SU-DHL-6 (cell line): ENCODE data around the gene ZNF785.

Experiments
- H2AFZ ChIP-seq: fragments of 200-600 bp; sonication (generic); 2 replicates; pipeline ENCODE4 v1.6.1; 2014; ENCODE audit warnings: low read depth, mild to moderate bottlenecking, moderate library complexity, mixed read lengths, antibody characterized with exemption, low read length; ENCODE audit not compliant: severe bottlenecking
- H3F3A ChIP-seq: fragments of 200-600 bp; shearing (Covaris generic); 2 replicates; pipeline ENCODE4 v1.6.0; 2016; ENCODE audit warnings: antibody characterized with exemption, mild to moderate bottlenecking; ENCODE audit not compliant: insufficient read depth
- H3K27ac ChIP-seq: fragments of 200-600 bp; sonication (generic); 2 replicates; pipeline ENCODE4 v1.5.1; 2016; ENCODE audit warnings: low read depth, mild to moderate bottlenecking, low read length, moderate library complexity, mixed read lengths
- H3K27me3 ChIP-seq: fragments of 200-600 bp; sonication (generic), shearing (Covaris generic); 2 replicates; pipeline ENCODE4 v1.6.0; 2014; ENCODE audit warnings: mild to moderate bottlenecking, low read length
- H3K36me3 ChIP-seq: fragments of 200-600 bp; sonication (generic); 2 replicates; pipeline ENCODE4 v1.6.1; 2014; ENCODE audit warnings: mild to moderate bottlenecking, low read length, mixed read lengths
- H3K4me2 ChIP-seq: fragments of 300-600, 200-600 bp; shearing (Covaris generic), sonication (generic); 2 replicates; pipeline ENCODE4 v1.6.0; 2014; ENCODE audit warnings: low read length, low read depth, mild to moderate bottlenecking; ENCODE audit not compliant: poor library complexity, severe bottlenecking
- H3K4me3 ChIP-seq: fragments of 200-600 bp; sonication (generic); 2 replicates; pipeline ENCODE4 v1.5.1; 2014; ENCODE audit warnings: antibody characterized with exemption, low read length, mild to moderate bottlenecking, mixed read lengths; ENCODE audit not compliant: insufficient read depth, poor library complexity, severe bottlenecking
- H3K79me2 ChIP-seq: fragments of 200-600 bp; sonication (generic); 2 replicates; pipeline ENCODE4 v1.6.1; 2014; ENCODE audit warnings: mild to moderate bottlenecking, low read length, moderate library complexity; ENCODE audit not compliant: insufficient read depth
- H3K9ac ChIP-seq: fragments of 200-600 bp; sonication (generic); 2 replicates; pipeline ENCODE4 v1.7.0; 2014; ENCODE audit warnings: mild to moderate bottlenecking, low read length
- H3K9me2 ChIP-seq: fragments of 200-600 bp; sonication (generic); replicated peaks from 2 replicates; pipeline ENCODE4 v1.6.1; 2014; ENCODE audit warnings: low read length; ENCODE audit not compliant: insufficient read depth
- H3K9me3 ChIP-seq: fragments of 200-600 bp; sonication (generic); 2 replicates; pipeline ENCODE4 v1.6.1; 2014; ENCODE audit warnings: low read length, mixed read lengths; ENCODE audit not compliant: insufficient read depth
- H4K20me1 ChIP-seq: fragments of 200-600 bp; sonication (generic); 2 replicates; pipeline ENCODE4 v1.6.1; 2014; ENCODE audit warnings: low read depth, mild to moderate bottlenecking, antibody characterized with exemption, low read length, moderate library complexity, mixed read lengths
- CTCF ChIP-seq: fragments of 200-600 bp; sonication (generic); IDR thresholded peaks from one replicate; pipeline ENCODE4 v1.5.1; 2017; ENCODE audit warnings: antibody characterized with exemption, mild to moderate bottlenecking, low read length, moderate library complexity; ENCODE audit not compliant: insufficient read depth, poor library complexity, severe bottlenecking
- EZH2phosphoT487 ChIP-seq: fragments of 200-600 bp; sonication (generic), shearing (Covaris generic); conservative IDR thresholded peaks from 2 replicates; pipeline ENCODE4 v1.6.1; 2018; ENCODE audit warnings: mild to moderate bottlenecking, antibody characterized with exemption, low read length, moderate library complexity, mixed read lengths

The ZNF785 gene

GRCh38 chr16:30556125-30556473 is 29.4 kb downstream of the ZNF785 start:
- no peak overlapping the region for H3K27ac ChIP-seq
- H3K9me3 ChIP-seq: no peaks in the 10 kb centered on the region
- H2AFZ ChIP-seq: no peak overlapping the region
- H3K4me2 ChIP-seq: no peak overlapping the region
- H3K79me2 ChIP-seq: peaks cover 15% of the 10 kb centered on the region; the same call in 1 of the 2 replicates
- H3K9ac ChIP-seq: no peak overlapping the region
- no peaks in the 10 kb centered on the region for H3K9me2 ChIP-seq
- no peaks in the 10 kb centered on the region for H4K20me1 ChIP-seq
- no peak overlapping the region for H3K4me3 ChIP-seq
- H3K36me3 ChIP-seq: no peaks in the 10 kb centered on the region
- H3F3A ChIP-seq: peaks cover 5% of the 10 kb centered on the region; the same call in 1 of the 2 replicates
- no peaks in the 10 kb centered on the region for H3K27me3 ChIP-seq
- TF ChIP-seq CTCF: no peak
- TF ChIP-seq EZH2phosphoT487: no peak

- Histone ChIP-seq H4K20me1 (no peaks in the 10 kb centered on the region), H3K9me3 (no peaks in the 10 kb centered on the region), H3K9ac (no peak overlapping the region), H3K79me2 (peaks cover 15% of the 10 kb centered on the region; the same call in 1 of the 2 replicates), H3F3A (peaks cover 5% of the 10 kb centered on the region; the same call in 1 of the 2 replicates), H2AFZ (no peak overlapping the region), H3K27ac (no peak overlapping the region), H3K4me3 (no peak overlapping the region), H3K9me2 (no peaks in the 10 kb centered on the region), H3K36me3 (no peaks in the 10 kb centered on the region), H3K4me2 (no peak overlapping the region), H3K27me3 (no peaks in the 10 kb centered on the region)
- TF ChIP-seq EZH2phosphoT487 (no peak), CTCF (no peak)
These were observed 30.0 kb downstream of the ZNF785 start for GRCh38 chr16:30555315-30556124.

GRCh38 chr16:30554557-30555314 is 30.8 kb downstream of the ZNF785 start:
- Histone ChIP-seq H3K79me2 (peaks cover 15% of the 10 kb centered on the region; the same call in 1 of the 2 replicates), H3K9ac (no peak overlapping the region)
- no peak for TF ChIP-seq EZH2phosphoT487
- TF ChIP-seq CTCF: no peak

More at GRCh38 chr16:30554557-30555314, 30.8 kb downstream of the ZNF785 start:
- Histone ChIP-seq H3K9me3 (no peaks in the 10 kb centered on the region), H3F3A (peaks cover under 1% of the 10 kb centered on the region; the same call in 1 of the 2 replicates), H3K4me2 (no peak overlapping the region), H4K20me1 (no peaks in the 10 kb centered on the region), H3K9me2 (no peaks in the 10 kb centered on the region), H3K4me3 (no peak overlapping the region), H3K36me3 (no peaks in the 10 kb centered on the region), H3K27ac (no peak overlapping the region), H3K27me3 (no peaks in the 10 kb centered on the region), H2AFZ (no peak overlapping the region)
